Stimulated activated CD8-positive, alpha-beta memory T cell treated with anti-CD3 and anti-CD28 coated beads, Interleukin-12 subunit alpha, Interleukin-12 subunit beta, amount 100 ng/mL, for 1 hour (primary cell): ENCODE measurements around the gene PCSK1.
"Not testable (repeated sequence)": the region's sequence is repeated elsewhere in the genome, so short reads cannot be mapped to it uniquely, and the experiment has no call there.

Source experiments
- DNase-seq: peaks from one replicate; pipeline ENCODE4 v3.0.0-alpha.2; 2020; ENCODE audit warnings: low read depth

Gene PCSK1

DNA sequence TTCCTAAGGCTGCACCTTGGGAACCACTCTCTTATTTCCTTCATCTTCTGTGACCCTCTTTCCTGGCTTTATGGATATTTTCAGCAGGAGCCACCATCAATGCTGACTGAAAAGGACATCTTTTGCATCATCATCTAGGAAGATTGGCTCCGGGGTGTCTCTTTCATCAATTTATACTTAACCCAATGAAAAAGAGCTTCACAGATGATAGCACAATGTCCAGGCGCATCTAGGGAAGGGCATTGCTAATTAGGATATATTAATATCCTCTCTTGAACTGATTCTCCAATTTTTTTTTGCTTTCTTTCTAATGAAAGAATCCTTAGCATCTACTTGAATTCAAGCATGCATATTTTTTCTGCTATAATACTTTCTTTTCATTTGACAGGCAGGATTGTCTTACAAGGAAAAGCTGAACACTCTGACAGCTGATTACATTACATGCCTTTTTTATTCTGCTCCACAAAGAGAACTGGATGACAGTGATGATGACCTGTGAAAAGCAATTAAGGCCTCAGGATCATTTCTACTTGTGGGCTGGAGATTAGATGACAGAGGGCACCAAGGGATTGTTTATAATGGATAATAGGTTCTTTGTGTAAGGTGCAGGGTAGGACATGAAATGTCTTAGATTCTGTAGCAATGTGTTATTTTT, 60.2 kb downstream of the PCSK1 start:
- DNase-seq = no peak

DNA sequence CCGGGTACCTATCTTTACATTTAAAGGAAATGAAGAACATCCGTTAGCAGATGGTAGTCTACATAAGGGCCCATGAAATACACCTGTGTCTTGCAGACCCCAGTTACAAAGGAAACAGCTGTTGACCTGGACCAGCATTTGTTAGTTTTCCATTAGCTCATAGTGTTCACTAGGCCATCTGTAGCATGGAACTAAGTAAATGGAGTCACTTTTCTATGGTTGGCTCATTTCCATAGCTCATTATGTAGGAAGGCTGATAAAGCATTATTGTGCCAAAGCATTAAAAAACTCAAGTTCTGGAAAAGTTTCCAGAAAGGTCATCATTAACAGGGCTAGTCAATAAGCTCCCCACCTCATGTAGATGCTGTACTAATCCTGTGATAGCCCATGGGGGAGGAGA, 62.1 kb downstream of the PCSK1 start:
- DNase-seq = no peak

DNA sequence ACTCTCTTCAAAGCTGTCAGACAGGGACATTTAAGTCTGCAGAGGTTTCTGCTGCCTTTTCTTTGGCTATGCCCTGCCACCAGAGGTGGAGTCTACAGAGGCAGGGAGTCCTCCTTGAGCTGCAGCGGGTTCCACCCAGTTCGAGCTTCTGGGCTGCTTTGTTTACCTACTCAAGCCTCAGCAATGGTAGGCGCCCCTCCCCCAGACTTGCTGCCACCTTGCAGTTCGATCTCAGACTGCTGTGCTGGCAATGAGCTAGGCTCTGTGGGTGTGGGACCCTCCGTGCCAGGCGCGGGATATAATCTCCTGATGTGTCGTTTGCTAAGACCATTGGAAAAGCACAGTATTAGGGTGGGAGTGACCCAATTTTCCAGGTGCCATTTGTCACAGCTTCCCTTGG, 65.7 kb downstream of the PCSK1 start:
- not testable (repeated sequence) for DNase-seq

DNA sequence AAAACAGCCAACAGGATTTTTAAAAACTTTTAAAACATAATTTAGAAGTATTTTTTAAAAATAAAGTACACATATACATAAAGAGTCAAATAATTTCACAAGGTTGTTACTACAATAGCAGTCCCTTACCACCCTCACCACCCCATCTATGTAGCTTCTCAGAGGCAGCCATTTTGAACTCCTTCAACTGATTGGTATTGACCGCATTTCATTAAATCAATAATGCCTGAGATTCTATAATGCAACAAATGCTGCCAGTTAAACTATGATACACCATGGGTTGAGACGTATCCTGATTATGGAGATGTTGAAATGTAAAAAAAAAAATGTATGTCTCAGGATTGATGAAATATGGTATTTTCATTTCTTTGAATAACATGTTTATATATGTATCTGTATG, 78.8 kb downstream of the PCSK1 start:
- no peak for DNase-seq

DNA sequence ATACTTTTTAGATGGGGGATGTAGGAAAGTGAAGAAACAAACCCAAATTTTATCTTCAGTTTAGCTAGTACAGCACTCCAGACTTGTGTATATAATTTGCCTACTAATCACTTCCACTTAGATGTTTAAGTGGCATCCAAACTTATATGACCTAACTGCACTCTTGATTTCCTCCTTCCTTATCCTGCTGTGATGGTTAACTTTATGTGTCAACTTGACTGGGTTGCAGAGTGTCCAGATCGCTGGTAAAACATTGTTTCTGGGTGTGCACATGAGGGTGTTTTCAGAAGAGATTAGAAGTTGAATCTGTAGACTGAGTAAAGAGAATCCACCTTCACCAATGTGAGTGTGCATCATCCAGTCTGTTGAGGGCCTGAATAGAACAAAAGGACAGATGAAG, 79.8 kb downstream of the PCSK1 start:
- DNase-seq = no peak

DNA sequence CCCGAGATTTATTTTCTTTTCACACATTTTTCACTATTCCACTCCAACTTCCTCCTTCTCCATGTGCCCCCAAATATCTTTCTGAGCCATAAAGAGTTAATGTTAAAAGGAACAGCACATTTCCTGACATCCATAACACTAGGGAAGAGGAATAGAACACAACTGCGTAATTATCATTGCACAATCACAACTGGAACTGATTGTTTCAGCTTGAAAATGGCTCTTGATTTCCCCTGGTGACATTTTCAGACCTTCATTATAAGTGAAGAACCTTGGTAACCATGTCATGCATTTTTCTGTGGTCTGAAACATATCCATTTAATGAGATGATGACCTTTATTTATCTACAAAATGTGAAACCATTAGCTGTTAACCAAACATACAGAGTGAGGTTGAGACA, 82.4 kb downstream of the PCSK1 start:
- DNase-seq = no peak

DNA sequence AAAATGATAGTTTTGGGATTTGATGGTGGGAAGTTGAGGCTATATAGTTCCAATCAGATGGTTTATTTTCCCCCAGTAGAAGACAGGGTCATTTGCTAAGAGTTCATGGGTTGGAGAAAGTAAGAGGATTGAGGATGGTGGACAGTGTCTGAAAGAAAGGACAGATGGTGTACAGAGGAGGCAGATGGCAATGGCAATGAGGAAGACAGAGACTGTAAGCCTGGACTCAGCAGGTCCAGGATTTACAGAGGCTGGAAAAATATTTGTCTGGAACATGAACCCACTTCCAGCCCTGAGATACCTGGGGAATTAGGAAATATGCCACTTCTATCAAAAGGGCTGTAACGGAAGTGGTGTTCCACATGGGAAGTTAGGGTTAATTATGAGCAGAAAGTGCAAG, 84.5 kb downstream of the PCSK1 start:
- no peak for DNase-seq

DNA sequence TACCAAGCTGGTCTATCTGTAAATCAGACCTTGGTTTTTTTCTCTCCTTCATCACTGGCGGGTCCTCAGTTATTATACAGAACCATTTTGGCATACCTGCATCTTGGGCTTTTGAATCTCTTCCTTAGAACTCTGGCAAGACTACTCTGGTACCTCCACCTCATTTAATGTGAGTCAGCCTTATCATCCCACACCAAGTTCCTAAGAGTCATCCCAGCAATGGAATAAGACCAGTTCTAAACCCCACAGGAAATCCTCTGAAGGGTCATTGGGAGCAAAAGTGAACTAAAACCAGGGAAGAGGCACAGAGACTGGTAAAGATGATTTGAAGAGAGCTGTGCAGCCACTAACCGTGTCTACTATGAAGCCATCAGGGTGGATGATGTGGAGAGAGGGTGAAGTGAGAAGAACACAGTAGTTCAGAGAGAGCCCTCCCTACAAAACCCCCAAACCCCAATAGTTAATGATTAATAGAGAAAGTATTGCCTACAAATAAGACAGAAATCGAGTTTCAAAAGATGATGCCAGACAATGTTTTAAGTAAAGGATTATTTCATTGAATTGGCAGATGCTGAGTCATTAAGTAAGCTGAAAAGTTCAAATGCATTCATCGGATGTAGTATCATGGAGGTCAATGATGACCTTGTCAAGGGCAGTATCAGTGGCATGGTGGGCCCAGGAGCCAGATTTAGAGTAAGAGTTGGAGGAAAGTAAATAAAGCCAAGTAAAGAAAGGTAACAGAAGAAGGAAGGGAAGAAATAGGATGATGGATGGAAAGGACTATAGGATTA, 85.4 kb downstream of the PCSK1 start:
- no peak for DNase-seq

DNA sequence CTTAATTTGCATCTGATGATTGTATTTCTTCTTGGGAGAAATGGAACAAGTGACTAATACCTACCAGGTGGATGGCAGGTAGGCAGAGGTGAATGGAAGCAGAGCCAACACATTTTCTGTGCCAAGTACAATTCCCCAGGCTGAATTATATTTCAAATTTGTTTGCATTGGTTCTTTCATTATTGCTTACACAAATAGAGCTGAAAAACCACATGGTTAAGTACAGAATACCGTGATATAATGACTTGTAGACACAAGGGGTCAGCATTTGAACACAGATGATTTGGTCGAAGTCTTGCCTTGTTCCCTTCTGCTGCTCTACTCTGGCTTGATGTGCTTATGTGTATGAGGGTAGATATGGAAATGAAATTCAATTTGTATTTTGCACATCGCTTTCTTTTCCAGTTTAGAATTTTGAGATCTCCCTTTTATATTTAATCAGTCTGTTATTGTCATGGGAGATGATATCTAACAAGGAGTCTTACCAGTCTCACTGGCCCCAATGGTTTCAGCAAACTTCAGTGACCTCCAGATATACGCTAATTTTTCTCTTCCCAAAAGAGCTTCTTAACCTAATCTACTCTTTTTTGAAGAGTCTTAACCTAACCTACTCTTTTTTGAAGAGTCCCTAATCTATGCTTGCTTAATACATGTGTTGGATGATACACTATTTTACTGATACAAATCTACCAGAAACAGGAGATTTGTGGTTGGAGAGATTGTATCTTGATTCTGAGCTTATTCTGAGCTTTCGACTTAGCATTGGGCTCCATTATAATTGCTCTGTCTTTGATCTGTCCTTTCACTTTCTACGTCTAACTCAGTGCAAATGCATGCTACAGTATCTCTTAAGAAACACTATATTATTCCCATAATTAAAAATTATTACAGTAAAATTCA, 88.1 kb downstream of the PCSK1 start:
- no peak for DNase-seq

DNA sequence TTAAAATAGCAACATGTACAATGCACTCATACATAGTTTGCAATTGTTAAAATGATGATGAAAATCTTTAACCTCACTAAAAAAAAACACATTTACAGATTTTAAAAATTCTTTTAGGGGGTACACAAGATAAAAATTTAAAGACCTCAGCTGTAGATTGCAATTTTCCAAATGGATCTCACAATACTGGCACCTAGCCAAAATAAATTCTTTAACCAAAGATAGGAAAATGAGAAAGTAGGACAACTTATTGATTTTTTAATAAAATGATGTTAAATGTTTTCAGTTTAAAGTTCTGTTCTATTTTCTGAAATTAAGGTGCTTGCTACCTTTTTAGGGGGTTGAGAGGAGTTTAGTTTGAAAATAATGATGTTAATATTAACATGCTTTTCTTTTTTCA, 90.0 kb downstream of the PCSK1 start:
- no peak for DNase-seq

DNA sequence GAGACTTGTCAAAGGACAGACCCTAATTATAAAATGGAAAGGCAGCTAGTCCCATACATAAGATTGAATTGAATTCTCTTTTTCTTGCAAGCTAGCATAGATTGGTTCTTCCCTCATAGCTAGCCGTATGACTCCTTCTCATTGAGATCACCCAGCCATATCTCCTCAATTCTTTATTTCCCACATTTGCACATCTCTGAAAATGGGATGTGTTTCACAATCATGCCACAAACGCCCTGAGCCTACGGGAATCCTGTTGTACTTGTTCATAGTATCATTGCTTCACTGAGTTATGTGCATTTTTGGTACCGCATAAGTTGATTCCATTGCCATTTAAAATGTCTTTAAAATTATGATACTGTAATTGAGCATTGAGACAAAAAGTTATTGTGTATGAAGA, 90.5 kb downstream of the PCSK1 start:
- no peak for DNase-seq
